ENCODE measurements around the gene AKIRIN2.

DNA sequence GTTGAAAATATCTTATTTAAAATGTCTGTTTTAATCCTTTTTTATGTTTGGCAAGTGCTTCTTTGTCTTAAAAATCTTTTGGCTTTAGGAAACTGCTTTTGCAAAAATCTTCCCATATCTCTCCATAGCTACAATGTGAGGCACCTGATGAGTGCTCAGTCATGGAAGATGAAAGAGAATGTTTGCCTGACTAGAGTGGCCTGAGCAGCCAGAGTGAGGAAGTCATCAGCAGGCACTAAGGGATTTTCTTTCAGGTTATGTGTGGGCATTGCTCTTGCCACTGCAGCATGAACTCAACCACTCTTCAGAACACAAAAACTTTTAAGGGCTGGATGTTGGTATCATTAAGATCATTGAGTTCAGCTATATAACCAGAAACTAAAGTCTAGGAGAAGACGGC, 47.9 kb downstream of the AKIRIN2 start:
- TF ChIP-seq, protein P1, sequence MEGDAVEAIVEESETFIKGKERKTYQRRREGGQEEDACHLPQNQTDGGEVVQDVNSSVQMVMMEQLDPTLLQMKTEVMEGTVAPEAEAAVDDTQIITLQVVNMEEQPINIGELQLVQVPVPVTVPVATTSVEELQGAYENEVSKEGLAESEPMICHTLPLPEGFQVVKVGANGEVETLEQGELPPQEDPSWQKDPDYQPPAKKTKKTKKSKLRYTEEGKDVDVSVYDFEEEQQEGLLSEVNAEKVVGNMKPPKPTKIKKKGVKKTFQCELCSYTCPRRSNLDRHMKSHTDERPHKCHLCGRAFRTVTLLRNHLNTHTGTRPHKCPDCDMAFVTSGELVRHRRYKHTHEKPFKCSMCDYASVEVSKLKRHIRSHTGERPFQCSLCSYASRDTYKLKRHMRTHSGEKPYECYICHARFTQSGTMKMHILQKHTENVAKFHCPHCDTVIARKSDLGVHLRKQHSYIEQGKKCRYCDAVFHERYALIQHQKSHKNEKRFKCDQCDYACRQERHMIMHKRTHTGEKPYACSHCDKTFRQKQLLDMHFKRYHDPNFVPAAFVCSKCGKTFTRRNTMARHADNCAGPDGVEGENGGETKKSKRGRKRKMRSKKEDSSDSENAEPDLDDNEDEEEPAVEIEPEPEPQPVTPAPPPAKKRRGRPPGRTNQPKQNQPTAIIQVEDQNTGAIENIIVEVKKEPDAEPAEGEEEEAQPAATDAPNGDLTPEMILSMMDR (IDR thresholded peaks at IDR 0.05) = no peak
- TF ChIP-seq POLR2A (IDR thresholded peaks at IDR 0.05) = no peak
